ENCODE results near the gene POMGNT1. TPM values are rescaled to one million over a fixed set of nuclear protein-coding genes. Genes with fewer than 3 reads are reported as not detected.

The POMGNT1 gene
- polyA plus RNA-seq, 1 donor from 2014 or later, result 128 TPM

GRCh38 chr1:46188295-46189030, 9.8 kb downstream of the POMGNT1 start:
- Histone ChIP-seq H3K27me3 (ENCODE audit: insufficient read depth, low read depth, low read length) (no peaks in the 10 kb centered on the region), H3K27ac (ENCODE audit: low read length) (no peak overlapping the region), H3F3A (ENCODE audit: insufficient read depth, low read length, poor library complexity, severe bottlenecking) (no peaks in the 10 kb centered on the region), H3K79me2 (replicated peaks; ENCODE audit: insufficient read depth, low read length) (no peaks in the 10 kb centered on the region), H4K20me1 (ENCODE audit: insufficient read depth) (no peaks in the 10 kb centered on the region), H3K4me3 (ENCODE audit: low read length) (no peak overlapping the region), H3K4me2 (ENCODE audit: low read length) (no peak overlapping the region), H3K9me3 (ENCODE audit: low read length) (no peaks in the 10 kb centered on the region), H3K36me3 (ENCODE audit: insufficient read depth, low read length) (no peaks in the 10 kb centered on the region), H3K9me2 (ENCODE audit: insufficient read depth, low read length) (no peaks in the 10 kb centered on the region), H3K9ac (ENCODE audit: low read length) (no peak overlapping the region), H2AFZ (ENCODE audit: low read depth, low read length) (no peak overlapping the region)
- no peak for TF ChIP-seq CTCF (IDR thresholded peaks at IDR 0.05; ENCODE audit: poor library complexity, severe bottlenecking)
- TF ChIP-seq POLR2AphosphoS5 (IDR thresholded peaks at IDR 0.05), result no peak
- no peak for TF ChIP-seq MXI1 (conservative IDR thresholded peaks at IDR 0.05; ENCODE audit: poor library complexity, severe bottlenecking)
- no peak for TF ChIP-seq RAD21 (conservative IDR thresholded peaks at IDR 0.05)
- TF ChIP-seq TAF1 (IDR thresholded peaks at IDR 0.05; ENCODE audit: low read depth), result no peak
- no peak for TF ChIP-seq EZH2 (IDR thresholded peaks at IDR 0.05; ENCODE audit: borderline replicate concordance, insufficient read depth, low read length, poor library complexity, severe bottlenecking)
- TF ChIP-seq EP300 (conservative IDR thresholded peaks at IDR 0.05; ENCODE audit: poor library complexity, severe bottlenecking), result no peak
- no peak for TF ChIP-seq SMC3 (conservative IDR thresholded peaks at IDR 0.05; ENCODE audit: poor library complexity)
- no peak for TF ChIP-seq REST (IDR thresholded peaks at IDR 0.05; ENCODE audit: borderline replicate concordance)

GRCh38 chr1:46187106-46187869, 10.9 kb downstream of the POMGNT1 start:
- TF ChIP-seq TAF1 (IDR thresholded peaks at IDR 0.05; ENCODE audit: low read depth) (no peak), RAD21 (conservative IDR thresholded peaks at IDR 0.05) (no peak), POLR2AphosphoS5 (IDR thresholded peaks at IDR 0.05) (no peak), EZH2 (IDR thresholded peaks at IDR 0.05; ENCODE audit: borderline replicate concordance, insufficient read depth, low read length, poor library complexity, severe bottlenecking) (no peak), REST (IDR thresholded peaks at IDR 0.05; ENCODE audit: borderline replicate concordance) (no peak), SMC3 (conservative IDR thresholded peaks at IDR 0.05; ENCODE audit: poor library complexity) (no peak), CTCF (IDR thresholded peaks at IDR 0.05; ENCODE audit: poor library complexity, severe bottlenecking) (no peak), MXI1 (conservative IDR thresholded peaks at IDR 0.05; ENCODE audit: poor library complexity, severe bottlenecking) (no peak), EP300 (conservative IDR thresholded peaks at IDR 0.05; ENCODE audit: poor library complexity, severe bottlenecking) (no peak)
- Histone ChIP-seq H3K9ac (ENCODE audit: low read length) (no peak overlapping the region), H3K36me3 (ENCODE audit: insufficient read depth, low read length) (no peaks in the 10 kb centered on the region), H3K9me3 (ENCODE audit: low read length) (no peaks in the 10 kb centered on the region), H4K20me1 (ENCODE audit: insufficient read depth) (no peaks in the 10 kb centered on the region), H3K4me3 (ENCODE audit: low read length) (no peak overlapping the region), H3K27ac (ENCODE audit: low read length) (no peak overlapping the region), H3F3A (ENCODE audit: insufficient read depth, low read length, poor library complexity, severe bottlenecking) (no peaks in the 10 kb centered on the region), H2AFZ (ENCODE audit: low read depth, low read length) (no peak overlapping the region), H3K4me2 (ENCODE audit: low read length) (no peak overlapping the region), H3K27me3 (ENCODE audit: insufficient read depth, low read depth, low read length) (no peaks in the 10 kb centered on the region), H3K9me2 (ENCODE audit: insufficient read depth, low read length) (no peaks in the 10 kb centered on the region), H3K79me2 (replicated peaks; ENCODE audit: insufficient read depth, low read length) (no peaks in the 10 kb centered on the region)

Measured in neural cell (in vitro differentiated cells).